Motor neuron (in vitro differentiated cells): Measurements from ENCODE around the gene GHR. TPM values are rescaled to one million over a fixed set of nuclear protein-coding genes. Genes with fewer than 3 reads are reported as not detected.

Source experiments
- ATAC-seq, 8 experiments: fragments of 200-7000 bp; cut with Tn5 transposase; replicated peaks in 6 of 8; 2 replicates each; pipeline ENCODE4 v1.8.0; 2021; ENCODE audit warnings: mild to moderate bottlenecking in 8 of 8, moderate library complexity in 8 of 8
- H3K27ac ChIP-seq, 2 donors: fragments of 250-450 bp; sonication (Bioruptor Pico); 2 replicates each; pipeline ENCODE4 v1.9.0; 2021; ENCODE audit warnings: antibody characterized with exemption in 2 of 2, mild to moderate bottlenecking in 2 of 2, moderate library complexity in 1 of 2
- H3K4me1 ChIP-seq, 2 donors: fragments of 250-450 bp; sonication (Bioruptor Pico); replicated peaks in 1 of 2; 2 replicates each; pipeline ENCODE4 v1.6.1; 2021; ENCODE audit warnings: antibody characterized with exemption in 2 of 2, mild to moderate bottlenecking in 2 of 2, moderate library complexity in 1 of 2
- H3K4me3 ChIP-seq, 5 donors: fragments of 250-450 bp; sonication (Bioruptor Pico); 2 replicates each; pipeline ENCODE4 v1.9.0; 2021; ENCODE audit warnings: antibody characterized with exemption in 5 of 5, mild to moderate bottlenecking in 5 of 5, moderate library complexity in 4 of 5
- WGBS, 10 experiments: fragments of 450-650 bp; shearing (Covaris generic); methylation state at CpG; one replicate each; pipeline ENCODE4 v1.0.0; 2022; 5-methylcytosine and 5-hydroxymethylcytosine counted together
- in situ Hi-C, 9 experiments: fragments of 400-800 bp; cut with MboI; loops; one replicate each; pipeline ENCODE4 v1.15.0; 2021; ENCODE audit warnings: low sequenced_read_pairs in 9 of 9, low pct_unique_long_range_greater_than_20kb in 2 of 9; ENCODE audit not compliant: unreplicated experiment in 9 of 9
- total RNA-seq, 8 experiments: library from RNA; unstranded; fragments of 300-600 nt; gene quantifications; 2 replicates each; pipeline versions ENCODE4 v1.2.3 to v1.2.4, GENCODE V29; 2022

The GHR gene
- 10 to 100 TPM in 1 of 8 experiments, 1 to 10 TPM in 3, under 1 TPM in 4; 0.33 to 11.8 (median 2.2) TPM for total RNA-seq

DNA sequence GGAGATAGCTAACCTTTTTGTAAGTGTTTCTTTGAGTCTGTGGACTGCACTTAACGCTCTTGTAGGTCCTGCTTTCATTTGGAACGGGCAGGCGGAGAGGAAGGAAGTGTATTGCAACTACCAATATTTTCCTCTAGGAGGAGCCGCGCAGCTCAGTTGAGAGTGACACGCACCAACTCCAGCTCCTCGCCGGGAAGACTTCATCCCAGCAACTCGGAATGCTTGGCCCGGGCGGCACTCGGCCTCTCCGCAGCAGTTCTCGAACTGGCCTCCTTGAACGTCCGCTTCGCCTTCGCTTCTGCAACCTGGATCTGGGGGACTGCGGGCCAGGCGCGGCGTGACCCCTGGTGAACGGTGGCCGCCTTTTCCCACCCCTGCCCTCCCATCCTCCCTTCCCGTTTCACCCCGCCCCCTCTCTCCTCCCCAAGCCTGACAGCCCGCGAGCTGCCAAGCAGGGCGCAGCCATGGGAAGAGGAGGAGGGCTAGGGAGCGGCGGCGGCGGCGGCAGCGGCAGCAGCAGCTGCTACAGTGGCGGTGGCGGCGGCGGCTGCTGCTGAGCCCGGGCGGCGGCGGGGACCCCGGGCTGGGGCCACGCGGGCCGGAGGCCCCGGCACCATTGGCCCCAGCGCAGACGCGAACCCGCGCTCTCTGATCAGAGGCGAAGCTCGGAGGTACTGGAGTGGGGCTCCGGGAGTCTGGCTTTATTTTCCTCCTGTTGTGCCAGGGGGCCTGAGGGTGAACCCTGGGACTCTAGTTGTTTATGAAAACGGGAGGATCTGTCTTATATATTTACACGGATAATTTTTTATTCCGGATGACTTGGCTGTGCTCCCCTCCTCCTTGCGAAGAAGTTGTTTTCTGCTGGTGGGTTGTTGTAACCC, at the start of gene GHR:
TSS of gene GHR (plus strand) at position 155 of the 881 bp plus-strand sequence. CDS start 142,436 bp downstream, outside the sequence.
- H3K4me1 ChIP-seq, result peaks cover 3% of the 10 kb centered on the region in 2 donors
- in situ Hi-C loops, result loop anchor here in 1 of 9 experiments (25.0 kb wide), 1 partner anchor 464 kb away; no protein-coding TSS in a partner anchor
- ATAC-seq, result peak; percentile 89 to 93 (median 92)
- H3K4me3 ChIP-seq, result peak within 1 kb of the TSS; percentile 43 to 68 (median 62)
- peak within 1 kb of the TSS in 1 of 2 donors; percentile 67 for H3K27ac ChIP-seq
- WGBS, 10 experiments, result 0 to 12% (median 0%) methylated on average over 1 to 14 of the region's 60 CpGs

DNA sequence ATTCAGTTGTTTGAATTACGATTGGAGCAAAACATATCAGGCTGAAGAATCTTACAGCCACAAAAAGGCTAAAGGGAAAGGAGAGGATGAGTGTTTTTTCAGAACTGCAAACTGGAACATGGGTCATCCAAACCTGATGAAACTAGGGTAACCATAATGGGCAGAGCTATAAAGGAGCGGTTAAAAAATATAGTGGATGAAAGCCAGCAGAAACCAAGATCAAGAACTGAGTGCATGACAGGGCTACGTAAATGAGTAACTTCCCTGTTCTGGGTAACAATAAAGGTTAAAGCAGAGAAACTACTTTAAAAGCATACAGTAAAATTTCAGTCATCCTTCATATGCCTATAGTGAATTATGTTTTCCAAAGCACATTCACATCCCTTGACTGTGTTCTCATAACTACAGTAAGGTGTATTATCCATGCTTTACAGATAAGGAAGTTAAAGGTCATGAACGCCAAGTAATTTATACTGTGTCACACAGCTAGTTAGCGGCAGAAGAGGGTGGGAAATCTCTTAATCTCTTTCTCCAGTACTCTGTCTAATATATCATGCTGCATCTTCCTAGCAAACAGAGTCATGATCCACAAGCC, 48.5 kb upstream of the GHR start:
- no peak overlapping the region for H3K4me3 ChIP-seq
- no peak overlapping the region for H3K27ac ChIP-seq
- H3K4me1 ChIP-seq, result no peaks in the 10 kb centered on the region
- in situ Hi-C loops, result no loop called here
- 38 to 100% (median 82%) methylated on average over 2 to 5 of the region's 5 CpGs for WGBS, 10 experiments
- no peak for ATAC-seq

DNA sequence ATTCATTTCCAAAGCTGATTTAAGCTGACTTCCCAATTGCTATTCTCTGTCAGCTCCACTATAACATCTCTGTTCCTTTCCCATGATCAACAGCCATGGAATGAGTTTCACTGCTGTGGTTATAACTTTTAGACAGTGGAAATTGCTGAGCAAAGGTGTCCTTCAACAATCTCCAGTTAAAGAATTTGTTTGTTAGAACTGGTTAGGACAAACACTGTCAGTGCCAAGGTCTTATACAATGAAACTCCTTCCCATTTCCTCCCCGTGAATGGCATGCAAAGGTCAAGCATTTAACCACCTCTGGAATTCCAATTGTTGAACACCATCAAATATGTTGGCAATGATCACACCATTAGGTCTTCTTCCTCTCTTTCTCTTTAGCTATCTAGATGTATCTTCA, 45.7 kb upstream of the GHR start:
- no peak for ATAC-seq
- no peak overlapping the region for H3K4me3 ChIP-seq
- in situ Hi-C loops, result no loop called here
- no peak overlapping the region for H3K27ac ChIP-seq
- WGBS, 10 experiments, result 0 to 75% (median 35%) methylated on average over 1 of the region's 1 CpG; no CpG with 5 or more reads in 4 of the 10 experiments
- H3K4me1 ChIP-seq, result no peaks in the 10 kb centered on the region

DNA sequence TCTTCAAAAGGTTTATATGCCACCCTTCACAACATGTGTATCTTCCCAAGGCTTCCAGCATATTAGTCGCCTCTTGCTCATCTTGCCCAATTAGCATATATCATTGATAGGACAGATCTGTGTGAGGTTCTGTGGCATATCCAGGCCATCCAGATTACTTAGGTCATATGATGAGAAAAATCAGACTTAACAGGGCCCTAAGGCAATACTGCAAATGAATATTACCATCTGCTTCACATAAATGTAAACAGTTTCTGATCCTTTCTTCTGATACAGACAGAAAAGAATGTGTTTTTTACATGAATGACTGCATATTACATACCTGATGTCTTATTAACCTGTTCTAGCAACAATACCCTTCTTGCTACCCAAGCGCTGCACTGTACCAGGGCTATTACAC, 41.3 kb upstream of the GHR start:
- in situ Hi-C loops, result no loop called here
- Histone ChIP-seq H3K4me1 (no peaks in the 10 kb centered on the region), H3K4me3 (no peak overlapping the region), H3K27ac (no peak overlapping the region)
- WGBS, 10 experiments, result 40 to 100% (median 95%) methylated on average over 1 to 2 of the region's 2 CpGs; no CpG with 5 or more reads in 2 of the 10 experiments
- peak in 2 of 8 experiments; percentile 32 to 58 for ATAC-seq

DNA sequence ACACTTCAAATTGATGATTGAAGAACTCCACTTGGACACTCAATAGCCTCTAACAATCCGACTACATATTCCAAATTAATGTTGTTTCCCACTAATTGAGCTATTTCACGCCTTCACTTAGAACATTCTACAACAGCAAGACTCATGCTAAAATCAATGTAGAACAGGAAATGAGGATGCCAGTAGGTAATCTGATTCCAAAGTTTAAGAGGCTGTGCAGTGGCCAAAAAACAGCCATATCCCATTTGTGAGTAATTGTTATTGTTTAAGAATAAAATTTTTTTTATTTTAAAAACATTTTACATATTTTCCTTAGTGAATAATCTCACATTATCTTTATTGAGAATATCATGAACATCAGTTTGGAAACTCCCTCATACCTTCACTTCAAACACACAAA, 35.7 kb upstream of the GHR start:
- H3K4me1 ChIP-seq, result no peaks in the 10 kb centered on the region

DNA sequence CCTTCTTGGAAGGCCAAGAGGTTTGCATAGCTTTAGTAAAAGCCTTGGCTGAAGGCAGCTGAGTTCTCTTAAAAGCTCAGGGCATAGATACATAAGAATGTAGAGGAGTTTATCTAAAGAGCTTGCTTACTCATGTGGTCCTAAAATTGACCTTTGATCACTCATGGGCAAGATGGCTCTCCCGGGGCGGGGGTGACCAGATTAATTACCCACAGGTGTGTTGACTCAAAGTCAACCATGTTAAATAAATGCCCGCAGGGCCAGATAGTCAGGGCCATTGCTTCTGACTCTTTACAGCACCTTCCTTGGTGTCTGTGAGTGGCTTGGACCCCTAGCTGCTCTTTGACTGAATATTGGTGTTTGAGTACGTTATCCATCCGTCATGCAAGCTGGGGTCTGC, 33.1 kb upstream of the GHR start:
- Histone ChIP-seq H3K4me3 (no peak overlapping the region), H3K27ac (no peak overlapping the region), H3K4me1 (no peaks in the 10 kb centered on the region)
- in situ Hi-C loops, result no loop called here
- ATAC-seq, result no peak
- 7 to 100% (median 88%) methylated on average over 1 to 5 of the region's 5 CpGs; no CpG with 5 or more reads in 1 of the 10 experiments for WGBS, 10 experiments

More for the DNA sequence above, 35.7 kb upstream of the GHR start:
- 0 to 96% (median 68%) methylated on average over 1 to 2 of the region's 2 CpGs for WGBS, 10 experiments
- Histone ChIP-seq H3K27ac (no peak overlapping the region), H3K4me3 (no peak overlapping the region)
- in situ Hi-C loops, result no loop called here
- no peak for ATAC-seq

DNA sequence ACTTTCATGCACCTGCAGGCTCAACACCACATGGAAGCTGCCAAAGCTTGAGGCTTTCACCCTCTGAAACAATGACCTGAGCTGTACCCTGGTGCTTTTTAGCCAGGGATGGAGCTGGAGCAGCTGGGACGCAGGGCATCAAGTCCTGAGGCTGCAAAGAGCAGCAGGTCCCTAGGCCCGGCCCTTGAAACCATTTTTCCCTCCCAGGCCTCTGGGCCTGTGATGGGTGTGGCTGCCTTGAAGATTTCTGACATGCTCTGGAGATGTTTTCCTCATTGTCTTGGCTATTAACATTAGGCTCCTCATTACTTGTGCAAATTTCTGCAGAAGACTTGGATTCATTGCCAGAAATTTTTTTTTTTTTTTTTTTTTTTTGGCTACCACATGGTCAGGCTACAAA, 30.3 kb upstream of the GHR start:
- no peak overlapping the region for H3K4me3 ChIP-seq
- in situ Hi-C loops, result no loop called here
- no peak overlapping the region for H3K27ac ChIP-seq
- no peaks in the 10 kb centered on the region for H3K4me1 ChIP-seq
- WGBS, 10 experiments, result 0 to 71% (median 25%) methylated on average over 1 to 2 of the region's 2 CpGs; no CpG with 5 or more reads in 6 of the 10 experiments
- no peak for ATAC-seq

DNA sequence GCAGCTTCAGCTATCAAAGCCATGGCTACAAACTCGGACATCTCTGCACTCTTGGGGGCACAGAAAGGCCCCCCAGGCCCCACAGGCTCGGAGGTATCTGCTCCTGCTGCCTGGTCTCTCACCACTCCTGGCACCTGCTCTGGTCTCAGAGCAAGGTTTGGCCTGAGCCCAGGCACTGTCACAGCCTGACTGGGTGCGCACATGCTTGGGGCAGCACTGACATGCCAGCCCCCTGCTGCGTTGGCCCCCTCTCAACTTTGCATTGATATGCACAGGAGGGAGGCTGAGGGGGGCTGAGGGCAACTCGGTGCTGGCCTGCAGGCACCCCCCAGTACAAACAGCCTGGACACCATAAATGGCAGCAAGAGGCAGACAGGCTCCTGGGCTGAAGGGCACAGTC, 27.1 kb upstream of the GHR start:
- no peak overlapping the region for H3K4me3 ChIP-seq
- in situ Hi-C loops, result no loop called here
- 0 to 73% (median 46%) methylated on average over 1 to 3 of the region's 5 CpGs; no CpG with 5 or more reads in 6 of the 10 experiments for WGBS, 10 experiments

DNA sequence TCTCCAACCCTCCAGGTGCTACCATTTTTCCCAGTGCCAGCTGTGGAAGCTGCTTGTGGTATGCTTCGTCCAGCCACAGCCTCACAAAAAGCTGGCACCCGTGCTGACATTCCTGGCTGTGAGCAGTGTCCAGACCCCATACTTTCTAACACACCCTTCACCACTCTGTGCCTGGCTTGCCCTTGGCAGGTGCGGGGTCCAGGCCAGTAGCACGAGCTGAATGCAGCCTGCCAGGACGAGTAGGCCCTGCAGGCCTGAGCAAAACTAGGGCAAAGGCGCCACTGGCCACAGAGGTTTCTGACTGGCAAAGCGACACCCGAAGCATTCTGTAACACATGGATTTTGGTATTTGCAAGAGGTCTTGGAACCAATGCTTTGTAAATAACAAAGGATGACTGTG, 26.0 kb upstream of the GHR start:
- H3K4me1 ChIP-seq, result no peaks in the 10 kb centered on the region
- ATAC-seq, result no peak
- no peak overlapping the region for H3K4me3 ChIP-seq
- whole genome bisulfite sequencing, 10 experiments, result 28 to 100% (median 54%) methylated on average over 1 to 7 of the region's 8 CpGs; no CpG with 5 or more reads in 3 of the 10 experiments
- H3K27ac ChIP-seq, result no peak overlapping the region
- in situ Hi-C loops, result no loop called here

More for the DNA sequence above, 27.1 kb upstream of the GHR start:
- no peak for ATAC-seq
- H3K27ac ChIP-seq, result no peak overlapping the region
- no peaks in the 10 kb centered on the region for H3K4me1 ChIP-seq

DNA sequence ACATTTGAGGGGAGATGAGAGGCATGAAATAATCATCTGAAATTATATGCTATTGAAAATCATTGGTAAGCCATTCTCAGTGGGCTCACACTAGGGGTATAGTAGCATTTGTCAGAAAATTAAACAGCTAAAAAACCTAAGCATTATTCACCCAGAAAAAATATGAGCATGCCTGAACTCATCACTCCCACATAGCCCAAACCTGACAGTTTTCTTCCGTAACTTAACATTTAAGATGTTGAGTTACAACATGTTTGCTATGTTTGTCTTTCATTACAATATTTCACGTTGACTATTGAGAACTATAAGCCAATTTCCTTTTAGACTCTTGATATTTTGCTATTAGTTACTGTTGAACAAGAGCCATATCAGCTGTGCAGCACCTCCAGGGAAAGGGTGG, 23.5 kb upstream of the GHR start:
- Histone ChIP-seq H3K4me3 (no peak overlapping the region), H3K27ac (no peak overlapping the region), H3K4me1 (no peaks in the 10 kb centered on the region)
- ATAC-seq, result no peak
- in situ Hi-C loops, result loop anchor here in 1 of 9 experiments (25.0 kb wide), 1 partner anchor 488 kb away; no protein-coding TSS in a partner anchor
- 0 to 88% (median 48%) methylated on average over 1 to 2 of the region's 2 CpGs; no CpG with 5 or more reads in 2 of the 10 experiments for WGBS, 10 experiments

DNA sequence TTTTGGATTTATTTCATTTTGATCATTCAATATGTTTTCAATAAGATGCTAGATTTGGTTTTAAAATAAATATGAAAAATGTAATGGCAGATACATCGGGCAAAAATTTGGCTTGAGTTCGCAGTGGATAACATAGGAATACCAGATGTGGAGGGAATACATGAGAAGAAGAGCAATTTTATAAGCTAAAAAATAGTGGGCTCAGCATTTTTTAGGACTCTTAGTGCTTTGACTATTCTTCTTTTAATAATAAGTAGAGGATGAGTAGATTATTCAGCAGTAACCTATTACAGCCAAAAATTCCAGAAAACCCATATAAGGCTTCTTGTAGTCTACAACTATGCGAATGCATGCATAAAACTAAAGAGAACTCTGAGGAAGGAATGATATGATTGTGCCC, 22.8 kb upstream of the GHR start:
- ATAC-seq, result no peak
- H3K4me1 ChIP-seq, result no peaks in the 10 kb centered on the region
- in situ Hi-C loops, result loop anchor here in 1 of 9 experiments (25.0 kb wide), 1 partner anchor 487 kb away; no protein-coding TSS in a partner anchor
- H3K4me3 ChIP-seq, result no peak overlapping the region
- no peak overlapping the region for H3K27ac ChIP-seq
- 5 to 100% (median 91%) methylated on average over 2 to 3 of the region's 3 CpGs for WGBS, 10 experiments

DNA sequence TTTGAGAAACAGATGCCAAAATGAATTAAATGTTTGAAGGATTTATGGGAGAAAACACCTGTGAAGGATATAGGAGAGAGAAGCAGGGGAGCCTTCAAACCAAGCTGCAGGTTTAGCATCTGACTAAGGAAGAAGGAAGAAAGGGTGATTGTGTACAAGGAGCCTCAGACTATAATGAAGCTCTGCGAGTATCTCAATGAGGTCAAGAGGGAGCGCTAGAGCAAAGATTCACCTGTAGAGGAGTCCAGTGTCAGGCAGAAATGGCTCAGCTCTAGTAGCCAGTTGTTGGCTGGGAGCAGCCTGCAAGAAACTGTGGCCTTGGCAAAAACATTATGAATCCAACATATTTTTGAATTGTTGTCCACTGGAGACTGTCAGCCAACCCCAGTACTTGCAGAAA, 20.0 kb upstream of the GHR start:
- no peak for ATAC-seq
- Histone ChIP-seq H3K27ac (no peak overlapping the region), H3K4me1 (no peaks in the 10 kb centered on the region), H3K4me3 (no peak overlapping the region)
- in situ Hi-C loops, result loop anchor here in 1 of 9 experiments (25.0 kb wide), 1 partner anchor 484 kb away; no protein-coding TSS in a partner anchor
- 0 to 94% (median 72%) methylated on average over 1 to 2 of the region's 2 CpGs; no CpG with 5 or more reads in 4 of the 10 experiments for WGBS, 10 experiments

DNA sequence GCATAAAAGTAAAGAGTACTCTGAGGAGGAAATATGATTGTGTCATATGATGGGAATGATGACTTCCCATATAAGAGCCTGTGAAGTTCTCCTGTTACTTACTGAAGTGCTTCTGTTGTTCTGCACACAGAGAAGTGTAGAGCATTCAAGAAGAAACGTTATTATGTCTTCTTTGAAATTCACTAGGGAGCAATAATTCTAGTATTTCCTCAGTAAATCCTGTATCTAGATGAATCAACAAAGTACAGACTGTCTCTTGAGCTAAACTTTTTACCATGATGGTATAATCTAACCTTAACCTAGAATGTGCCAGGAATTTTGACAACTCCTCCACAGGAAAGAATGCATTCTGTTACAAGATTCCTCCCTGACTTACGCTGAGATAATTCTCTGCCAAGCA, 18.9 kb upstream of the GHR start:
- no peaks in the 10 kb centered on the region for H3K4me1 ChIP-seq
- in situ Hi-C loops, result loop anchor here in 1 of 9 experiments (25.0 kb wide), 1 partner anchor 483 kb away; no protein-coding TSS in a partner anchor
- no peak overlapping the region for H3K27ac ChIP-seq
- ATAC-seq, result no peak
- WGBS, 10 experiments, result 0 to 88% (median 77%) methylated on average over 1 to 2 of the region's 2 CpGs; no CpG with 5 or more reads in 1 of the 10 experiments
- H3K4me3 ChIP-seq, result no peak overlapping the region
